ENCODE measurements around the gene SELENOH.
"Not testable (repeated sequence)": the region's sequence is repeated elsewhere in the genome, so short reads cannot be mapped to it uniquely, and the experiment has no call there.

The SELENOH gene, protein sequence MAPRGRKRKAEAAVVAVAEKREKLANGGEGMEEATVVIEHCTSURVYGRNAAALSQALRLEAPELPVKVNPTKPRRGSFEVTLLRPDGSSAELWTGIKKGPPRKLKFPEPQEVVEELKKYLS

DNA sequence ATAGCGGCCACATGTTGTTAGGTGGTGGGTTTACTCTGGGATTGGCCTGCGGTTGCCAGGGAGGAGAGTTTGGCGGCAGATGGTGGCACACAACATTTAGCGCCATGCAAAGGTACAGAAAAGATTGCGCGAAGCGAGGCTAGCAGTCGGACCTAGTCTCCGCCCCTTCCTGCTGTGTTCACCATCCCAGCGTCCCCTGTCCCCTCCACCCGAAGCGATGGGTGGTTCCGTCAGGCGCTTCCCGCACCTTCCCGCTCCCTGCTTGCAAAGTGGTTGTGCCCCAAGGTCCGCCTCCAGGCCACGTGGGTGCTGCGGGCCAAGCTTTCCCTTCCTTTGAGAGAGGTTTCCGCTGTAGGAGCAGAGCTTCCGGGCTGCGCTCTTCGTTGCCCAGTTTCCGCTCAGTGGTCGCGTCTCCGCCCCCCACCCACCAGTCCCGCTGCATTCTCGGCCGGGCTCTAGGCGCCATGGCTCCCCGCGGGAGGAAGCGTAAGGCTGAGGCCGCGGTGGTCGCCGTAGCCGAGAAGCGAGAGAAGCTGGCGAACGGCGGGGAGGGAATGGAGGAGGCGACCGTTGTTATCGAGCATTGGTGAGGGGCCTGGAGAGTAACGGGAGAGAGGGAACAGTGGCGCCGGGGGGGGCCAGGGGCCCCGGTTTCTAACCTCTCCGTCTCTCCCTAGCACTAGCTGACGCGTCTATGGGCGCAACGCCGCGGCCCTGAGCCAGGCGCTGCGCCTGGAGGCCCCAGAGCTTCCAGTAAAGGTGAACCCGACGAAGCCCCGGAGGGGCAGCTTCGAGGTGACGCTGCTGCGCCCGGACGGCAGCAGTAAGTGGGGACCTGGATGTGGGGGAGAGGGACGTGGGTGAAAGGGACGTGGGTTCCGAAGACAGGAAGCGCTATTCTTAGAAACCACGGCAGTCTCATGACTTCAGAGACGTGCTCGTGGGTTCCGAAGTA, at the start of gene SELENOH:
SELENOH (plus strand) TSS at position 360 of the 955 bp plus-strand sequence; CDS start at position 465, 105 bp downstream.
- peak; percentile 98 for DNase-seq

DNA sequence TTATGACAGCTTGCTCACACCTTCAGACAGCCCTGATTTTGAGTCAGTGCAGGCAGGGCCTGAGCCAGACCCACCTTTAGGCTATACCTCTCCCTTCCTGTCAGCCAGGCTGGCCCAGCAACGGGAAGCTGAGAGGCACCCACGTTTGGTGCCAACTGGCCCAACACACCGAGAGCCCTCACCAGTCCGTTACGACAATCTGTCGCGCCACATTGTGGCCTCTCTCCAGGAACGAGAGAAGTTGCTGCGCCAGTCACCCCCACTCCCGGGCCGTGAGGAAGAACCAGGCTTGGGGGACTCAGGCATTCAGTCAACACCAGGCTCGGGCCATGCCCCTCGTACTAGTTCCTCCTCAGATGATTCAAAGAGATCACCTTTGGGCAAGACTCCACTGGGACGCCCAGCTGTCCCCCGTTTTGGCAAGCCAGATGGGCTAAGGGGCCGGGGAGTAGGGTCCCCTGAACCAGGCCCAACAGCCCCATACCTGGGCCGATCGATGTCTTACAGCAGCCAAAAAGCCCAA, 42.4 kb upstream of the SELENOH start:
- no peak for DNase-seq

DNA sequence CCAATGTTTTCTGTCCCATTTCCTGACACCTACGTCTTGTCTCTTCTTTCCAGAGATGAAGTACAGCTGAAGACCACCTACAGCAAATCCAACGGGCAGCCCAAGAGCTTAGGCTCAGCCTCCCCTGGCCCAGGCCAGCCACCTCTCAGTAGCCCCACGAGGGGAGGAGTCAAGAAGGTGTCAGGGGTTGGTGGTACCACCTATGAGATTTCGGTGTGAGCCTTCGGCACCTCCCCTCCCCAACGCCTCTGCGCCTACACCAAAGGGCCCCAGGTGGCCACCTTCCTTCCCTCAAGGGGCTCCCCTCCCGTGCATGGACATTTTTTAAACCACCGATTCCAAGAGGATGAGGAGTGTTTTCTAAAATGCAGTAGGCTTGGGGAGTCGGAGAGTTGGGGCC, 41.5 kb upstream of the SELENOH start:
- DNase-seq, result no peak

DNA sequence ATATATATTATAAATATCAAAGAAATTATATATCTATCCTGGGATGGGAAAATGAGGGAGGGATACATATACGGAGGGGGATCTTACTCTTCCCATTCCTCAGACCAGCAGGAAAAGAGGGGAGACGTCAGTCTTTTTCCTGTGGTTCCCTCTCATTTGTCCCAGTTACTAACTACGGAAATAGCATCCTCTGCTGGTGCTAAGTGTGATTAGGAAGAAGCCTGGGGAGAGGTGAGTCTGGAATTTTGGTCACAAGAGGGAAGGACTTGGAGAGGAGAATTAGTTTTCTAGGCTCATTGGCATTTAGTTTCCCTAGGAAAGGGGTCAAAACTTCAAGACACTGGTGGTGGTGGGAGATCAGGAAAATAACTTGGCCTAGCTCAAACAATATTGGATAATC, 40.9 kb upstream of the SELENOH start:
- no peak for DNase-seq

DNA sequence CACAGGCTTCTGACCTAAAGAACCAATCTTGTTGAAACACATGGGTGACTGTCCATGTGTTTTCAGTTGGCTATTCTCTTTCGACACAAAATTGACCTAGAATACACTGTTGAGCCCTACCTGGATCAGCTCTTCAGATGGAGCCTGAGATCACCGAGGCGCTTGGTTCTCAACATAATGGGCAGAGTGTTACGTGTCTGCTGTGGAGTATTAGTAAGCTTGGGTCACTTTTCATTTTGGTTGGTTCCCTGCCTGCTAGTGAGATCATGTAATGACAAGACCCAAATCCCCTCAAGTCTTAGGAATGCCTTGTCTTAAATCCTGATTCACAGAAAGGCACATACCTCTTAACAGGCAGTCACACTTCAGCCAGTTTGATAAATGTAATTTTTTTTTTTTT, 38.0 kb upstream of the SELENOH start:
- no peak for DNase-seq

DNA sequence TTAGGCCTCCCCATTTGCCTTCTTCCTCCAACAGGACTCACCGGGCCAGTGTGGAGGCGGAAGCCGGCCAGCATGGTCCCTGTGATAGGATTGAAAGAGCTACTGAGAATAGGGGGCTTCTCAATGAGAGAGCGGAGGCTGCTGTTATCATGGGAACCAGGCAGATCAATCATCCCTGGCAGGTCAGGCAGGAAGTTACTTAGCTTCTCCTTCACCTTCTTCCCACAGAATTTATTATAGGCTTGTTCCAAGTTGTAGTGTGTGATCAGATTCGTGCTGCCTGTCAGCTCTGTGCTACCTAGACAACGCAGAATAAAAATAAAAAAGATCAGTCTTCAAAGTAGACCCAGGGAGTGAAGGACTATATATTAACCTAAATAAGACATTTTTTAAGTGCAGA, 36.4 kb upstream of the SELENOH start:
- no peak for DNase-seq

DNA sequence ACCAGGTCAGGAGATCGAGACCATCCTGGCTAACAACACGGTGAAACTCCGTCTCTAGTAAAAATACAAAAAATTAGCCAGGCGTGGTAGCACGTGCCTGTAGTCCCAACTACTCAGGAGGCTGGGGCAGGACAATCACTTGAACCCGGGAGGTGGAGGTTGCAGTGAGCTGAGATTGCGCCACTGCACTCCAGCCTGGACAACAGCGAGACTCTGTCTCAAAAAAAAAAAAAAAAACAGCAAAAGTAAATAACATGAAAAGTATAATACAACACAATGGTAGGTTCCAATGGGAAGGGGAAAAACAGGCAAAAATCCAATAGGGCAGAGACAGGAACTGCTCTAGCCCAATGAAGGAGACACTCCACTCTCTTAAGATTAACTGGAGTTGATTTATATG, 35.9 kb upstream of the SELENOH start:
- not testable (repeated sequence) for DNase-seq

DNA sequence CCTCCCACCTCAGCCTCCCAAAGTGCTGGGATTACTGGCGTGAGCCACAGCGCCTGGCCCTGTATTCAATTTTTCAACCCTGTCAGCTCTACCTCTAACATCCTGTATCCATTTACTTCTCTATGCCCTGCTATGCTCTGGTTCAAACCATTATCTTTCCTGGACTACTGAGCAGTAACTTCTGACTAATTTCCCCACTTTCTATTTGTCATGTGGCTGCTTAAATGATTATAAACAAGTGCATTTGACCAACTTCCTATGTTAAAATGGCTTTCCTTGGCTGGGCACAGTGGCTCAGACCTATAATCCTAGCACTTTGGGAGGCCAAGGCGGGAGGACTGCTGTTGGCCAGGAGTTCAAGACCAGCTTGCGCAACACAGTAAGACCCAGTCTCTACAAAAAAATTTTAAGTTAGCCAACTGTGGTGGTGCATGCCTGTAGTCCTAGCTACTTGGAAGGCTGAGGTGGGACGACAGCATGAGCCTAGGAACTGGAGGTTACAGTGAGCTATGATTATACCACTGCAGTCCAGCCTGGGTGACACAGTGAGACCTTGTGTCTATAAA, 31.4 kb upstream of the SELENOH start:
- peak; percentile 62 for DNase-seq

DNA sequence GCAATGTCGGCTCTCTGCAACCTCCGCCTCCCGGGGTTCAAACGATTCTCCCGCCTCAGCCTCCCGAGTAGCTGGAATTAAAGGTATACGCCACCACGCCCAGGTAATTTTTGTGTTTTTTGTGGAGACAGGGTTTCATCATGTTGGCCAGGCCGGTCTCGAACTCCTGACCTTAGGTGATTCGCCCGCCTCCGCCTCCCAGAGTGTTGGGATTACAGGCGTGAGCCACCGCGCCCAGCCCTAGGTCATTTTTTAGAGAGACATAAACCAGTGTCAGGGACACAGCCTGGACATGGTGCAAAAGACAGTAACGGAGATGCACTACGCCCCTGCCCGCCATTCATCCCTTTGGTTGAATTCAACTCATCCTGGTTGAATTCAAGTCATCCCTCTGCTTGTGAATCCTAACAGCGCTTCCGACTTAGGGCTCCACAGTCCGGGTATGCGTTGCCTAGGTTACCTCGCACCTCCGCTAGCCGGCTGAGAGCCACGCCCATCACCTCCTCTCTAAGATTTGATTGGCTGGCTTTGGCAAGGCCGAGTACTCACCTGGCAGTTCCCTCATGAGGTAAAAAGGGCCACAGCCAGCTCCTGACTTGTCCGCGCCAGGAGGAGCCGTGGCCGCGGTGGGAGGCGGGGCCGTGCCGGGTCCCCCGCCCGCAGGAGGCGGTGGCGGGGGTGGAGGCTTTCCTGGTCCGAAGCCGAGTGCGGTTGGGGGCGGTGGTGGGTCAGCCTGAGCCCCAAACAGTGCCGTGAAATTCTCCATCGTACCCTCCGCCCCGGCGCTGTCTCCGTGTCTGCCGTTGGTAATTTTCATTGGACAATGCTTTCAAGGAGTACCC, 29.7 kb upstream of the SELENOH start, which contains the start of gene MED19:
MED19 (minus strand) TSS at position 802 of the 842 bp plus-strand sequence; CDS start at position 766, 36 bp downstream.
- DNase-seq, result peak; percentile 85

DNA sequence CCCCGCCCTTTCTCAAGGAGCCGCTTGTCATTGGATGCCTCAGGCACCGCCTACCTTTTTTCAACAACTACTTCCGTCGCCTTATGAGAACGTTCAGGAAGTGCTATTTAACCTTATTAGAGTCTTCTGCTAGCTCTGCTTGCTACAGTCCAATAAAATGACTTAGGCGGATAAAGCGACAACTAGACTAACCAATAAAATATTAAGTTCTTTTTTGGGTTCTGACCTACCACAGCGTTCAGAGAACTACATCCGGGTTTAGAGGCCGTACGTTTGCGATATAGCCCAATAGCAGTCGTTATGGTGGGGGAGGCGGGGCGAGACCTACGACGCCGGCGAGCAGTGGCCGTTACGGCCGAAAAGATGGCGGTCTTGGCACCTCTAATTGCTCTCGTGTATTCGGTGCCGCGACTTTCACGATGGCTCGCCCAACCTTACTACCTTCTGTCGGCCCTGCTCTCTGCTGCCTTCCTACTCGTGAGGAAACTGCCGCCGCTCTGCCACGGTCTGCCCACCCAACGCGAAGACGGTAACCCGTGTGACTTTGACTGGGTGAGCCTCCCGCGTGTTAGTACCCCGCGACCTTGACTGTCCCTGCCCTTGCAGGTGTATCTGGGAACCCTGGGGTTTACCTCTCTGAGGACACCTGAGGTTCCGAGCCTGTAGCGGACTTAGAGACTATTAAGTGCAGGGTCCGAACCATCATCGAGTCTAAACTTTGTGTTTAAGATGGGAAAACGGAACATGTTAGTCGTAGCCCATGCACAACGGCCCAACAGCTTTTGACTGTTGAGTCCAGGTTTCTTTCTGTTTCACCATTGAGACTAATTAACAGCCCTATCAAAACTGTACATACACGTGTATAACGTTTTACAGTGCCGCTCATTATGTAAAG, 28.8 kb upstream of the SELENOH start, which contains the start of gene TMX2:
TMX2 (plus strand) TSS at position 338 of the 895 bp plus-strand sequence; CDS start at position 364, 26 bp downstream.
- peak; percentile 95 for DNase-seq

DNA sequence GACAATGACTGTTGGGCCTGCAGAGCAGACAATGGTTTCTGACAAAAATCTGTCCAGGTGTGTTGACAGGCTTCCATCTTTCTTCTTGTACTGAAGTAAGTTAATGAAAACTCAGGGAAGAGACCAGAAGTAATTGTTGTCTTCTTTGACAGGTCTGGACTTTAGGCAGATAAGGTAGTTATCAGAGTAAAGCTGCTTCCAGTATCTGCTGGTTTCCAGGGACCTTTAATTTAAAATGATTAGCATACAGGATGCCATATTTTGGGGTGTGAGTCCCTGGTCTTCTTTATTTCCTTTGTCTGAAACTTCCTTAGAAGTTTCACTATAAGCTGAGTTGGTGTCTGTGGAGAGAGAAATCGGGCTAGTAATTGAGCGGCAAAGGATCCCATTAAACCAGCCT, 27.5 kb upstream of the SELENOH start:
- DNase-seq, result no peak

DNA sequence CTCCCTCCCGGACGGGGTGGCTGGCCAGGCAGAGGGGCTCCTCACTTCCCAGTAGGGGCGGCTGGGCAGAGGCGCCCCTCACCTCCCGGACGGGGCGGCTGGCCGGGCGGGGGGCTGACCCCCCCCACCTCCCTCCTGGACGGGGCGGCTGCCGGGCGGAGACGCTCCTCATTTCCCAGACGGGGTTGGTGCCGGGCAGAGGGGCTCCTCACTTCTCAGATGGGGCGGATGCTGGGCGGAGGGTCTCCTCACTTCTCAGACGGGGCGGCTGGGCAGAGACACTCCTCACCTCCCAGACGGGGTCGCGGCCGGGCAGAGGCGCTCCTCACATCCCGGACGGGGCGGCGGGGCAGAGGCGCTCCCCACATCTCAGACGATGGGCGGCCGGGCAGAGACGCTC, 24.6 kb upstream of the SELENOH start:
- DNase-seq, result not testable (repeated sequence)

DNA sequence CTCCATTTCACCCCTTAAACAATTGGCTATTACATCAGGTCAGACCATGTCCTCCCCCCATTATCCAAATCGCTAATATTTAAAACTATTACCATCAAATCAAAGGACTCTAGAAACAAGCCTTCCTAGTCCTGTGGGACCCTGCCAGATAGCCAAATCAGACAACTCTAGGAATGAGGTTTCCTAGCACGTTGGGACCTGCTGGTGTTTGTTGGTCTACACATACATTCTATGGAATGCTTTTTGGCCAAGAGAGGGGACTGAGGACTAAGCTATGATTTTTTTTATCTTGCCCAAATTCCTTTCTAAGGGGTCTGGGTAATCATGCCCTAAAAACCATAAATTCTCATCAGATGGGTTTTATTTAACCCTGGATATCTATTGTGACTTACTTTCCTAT, 14.1 kb upstream of the SELENOH start:
- DNase-seq, result no peak

DNA sequence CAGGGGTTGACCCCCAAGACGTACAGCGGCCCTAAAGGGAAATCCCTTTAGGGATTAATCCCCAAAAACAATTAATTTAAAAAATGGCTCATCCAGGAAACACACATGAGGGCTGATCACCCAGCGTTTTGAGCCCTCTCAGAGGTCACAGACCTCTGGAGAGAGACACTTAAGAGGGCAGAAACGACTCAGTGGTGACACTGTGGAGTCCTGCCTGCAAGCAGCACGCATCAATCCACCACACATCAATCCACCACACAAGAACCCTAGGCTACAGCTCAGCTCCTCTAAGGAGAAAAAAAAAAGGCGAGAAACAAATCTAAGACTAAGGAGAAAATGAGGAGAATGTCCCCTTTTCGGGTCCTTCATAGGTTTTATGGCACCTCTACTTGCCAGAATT, 12.5 kb upstream of the SELENOH start:
- DNase-seq, result no peak

DNA sequence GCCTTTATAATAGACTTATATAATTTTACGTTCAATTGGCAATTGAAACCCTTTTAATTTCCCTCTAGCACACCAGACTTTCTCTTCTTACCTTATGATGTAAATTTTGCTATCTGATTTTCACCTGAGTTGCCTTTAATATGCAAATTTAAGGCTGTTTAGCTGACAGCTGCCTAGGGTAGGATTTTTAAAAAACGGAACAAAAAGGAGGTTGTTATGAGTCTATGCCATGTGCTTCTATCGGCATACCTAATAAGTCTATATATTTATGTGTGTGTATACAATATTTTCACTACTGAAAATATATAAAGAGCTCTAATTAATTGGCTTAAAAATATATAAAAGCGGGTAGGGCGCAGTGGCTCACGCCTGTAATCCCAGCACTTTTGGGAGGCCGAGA, 11.8 kb upstream of the SELENOH start:
- DNase-seq, result no peak

DNA sequence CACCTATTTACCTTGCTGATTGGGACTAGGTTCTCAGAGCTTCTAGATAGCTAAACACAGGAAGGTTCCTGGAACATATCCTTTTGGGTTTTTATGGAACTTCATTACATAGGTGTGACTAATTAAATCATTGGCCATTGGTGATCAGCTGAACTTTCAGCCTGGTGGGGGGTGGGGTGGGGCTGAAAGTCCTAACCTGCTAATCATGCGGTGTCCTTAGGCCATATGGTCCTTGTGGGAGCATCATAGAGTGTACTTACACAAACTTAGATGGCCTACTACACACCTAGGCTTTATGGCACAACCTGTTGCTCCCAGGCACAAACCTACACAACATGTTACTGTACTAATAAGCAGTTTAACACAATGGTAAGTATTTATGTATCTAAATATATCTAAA, 8.6 kb upstream of the SELENOH start:
- no peak for DNase-seq

DNA sequence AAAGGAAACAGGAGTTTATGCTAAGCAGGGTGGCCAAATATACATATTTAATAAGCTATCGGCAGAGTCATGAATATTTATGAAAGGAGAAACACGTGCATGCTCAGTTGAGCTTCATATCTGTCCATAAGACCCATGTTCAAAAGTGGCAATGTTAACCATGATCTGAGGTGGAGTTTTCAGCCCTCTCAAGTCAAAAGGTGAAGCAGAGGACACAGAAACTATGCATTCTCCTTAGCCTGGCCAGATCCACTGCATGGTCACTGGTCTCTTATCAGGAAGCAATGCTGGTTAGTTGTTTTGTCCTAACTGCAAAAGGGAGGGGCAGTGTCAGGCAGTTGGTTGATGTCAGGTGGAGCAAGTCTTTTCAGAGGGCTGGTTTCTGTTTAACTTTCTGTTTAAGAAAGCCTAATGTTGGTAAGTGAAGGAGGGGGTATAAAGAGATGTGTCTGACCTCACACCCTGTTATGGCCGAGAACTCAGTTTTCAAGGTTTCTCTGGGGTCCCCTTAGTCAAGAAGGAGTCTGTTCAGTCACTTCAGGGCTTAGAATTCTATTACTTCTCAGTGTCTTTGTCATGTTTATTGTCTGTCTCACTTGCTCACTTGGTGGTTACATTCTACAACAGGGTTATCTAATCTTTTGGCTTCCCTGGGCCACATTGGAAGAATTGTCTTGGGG, 5.5 kb upstream of the SELENOH start:
- DNase-seq, result no peak

DNA sequence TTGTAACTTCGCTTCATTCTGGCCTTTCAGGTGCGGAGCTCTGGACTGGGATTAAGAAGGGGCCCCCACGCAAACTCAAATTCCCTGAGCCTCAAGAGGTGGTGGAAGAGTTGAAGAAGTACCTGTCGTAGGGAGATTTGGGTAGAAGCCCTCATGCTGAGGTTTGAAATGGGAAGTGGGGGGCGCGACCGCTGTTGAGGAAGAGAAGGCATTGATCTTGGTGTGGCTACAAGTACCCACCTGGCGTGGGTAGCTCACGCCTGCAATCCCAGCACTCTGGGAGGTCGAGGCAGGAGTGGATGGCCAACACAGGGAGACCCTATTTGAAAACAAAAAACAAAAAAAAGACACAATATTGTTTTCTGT, 779 bp downstream of the SELENOH start:
- no peak for DNase-seq

DNA sequence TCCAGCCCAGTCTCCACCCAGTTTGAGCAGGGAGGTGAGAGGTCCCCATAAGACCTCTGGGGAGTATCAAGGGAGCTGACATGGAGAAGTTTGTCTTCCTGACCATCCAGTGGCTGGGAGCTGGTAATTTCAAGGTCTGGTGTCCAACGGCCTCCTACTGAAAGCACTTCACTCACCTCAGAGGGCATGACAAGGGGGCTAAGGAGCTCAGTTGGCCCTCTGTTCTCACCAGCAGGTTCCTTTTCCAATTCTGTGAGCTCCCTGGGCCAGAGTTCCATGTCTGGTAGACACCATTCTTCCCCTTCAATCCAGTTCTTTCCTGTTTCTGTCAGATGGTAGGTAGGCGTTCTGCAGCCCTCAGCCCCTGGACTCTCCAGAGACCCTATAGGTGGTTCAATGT, 3.1 kb downstream of the SELENOH start:
- DNase-seq, result no peak

DNA sequence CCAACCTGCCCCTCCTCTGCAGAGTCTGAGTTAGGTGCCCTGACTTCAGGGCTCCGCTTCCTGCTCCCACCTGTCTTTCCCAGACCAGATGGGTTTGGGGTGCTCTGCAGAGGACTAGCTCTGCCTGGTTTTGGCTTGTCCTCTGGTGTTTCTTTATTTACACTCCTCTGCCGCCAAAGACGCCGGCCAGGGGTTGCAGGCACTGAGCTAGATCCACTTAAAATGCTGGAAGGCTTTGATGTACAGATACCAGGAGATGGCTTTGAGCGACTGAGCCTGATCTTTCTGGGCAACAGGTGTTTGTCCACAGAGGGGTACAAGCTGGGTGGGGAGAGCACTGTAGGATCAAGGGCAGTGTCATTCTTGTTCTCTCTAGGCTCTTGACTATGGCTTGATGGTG, 3.9 kb downstream of the SELENOH start:
- DNase-seq, result no peak

DNA sequence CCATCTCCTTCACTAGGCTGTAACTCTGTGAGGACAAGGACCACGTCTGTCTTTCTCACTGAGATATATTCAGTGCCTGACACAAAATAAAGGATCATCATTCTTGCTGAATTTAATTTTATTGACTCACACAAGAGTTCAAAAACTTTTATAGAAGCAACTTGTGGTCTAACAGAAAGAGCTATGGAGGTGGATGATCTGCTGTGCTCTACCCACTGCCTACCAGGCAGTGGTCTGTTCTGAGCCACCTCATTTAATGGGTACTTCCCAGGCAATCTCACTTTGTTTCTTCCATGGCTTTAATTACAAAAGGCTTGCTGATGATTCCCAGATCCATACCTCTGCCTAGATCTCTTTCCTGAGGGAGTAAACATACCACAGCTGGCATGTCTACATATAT, 5.6 kb downstream of the SELENOH start:
- DNase-seq, result no peak

All from activated CD4-positive, alpha-beta T cell treated with anti-CD3 and anti-CD28 coated beads, Interleukin-2, Interleukin-6, amounts not matched to agents 100 ng/mL and 50 ng/mL, durations not matched to agents 16 hours and 8 hours (primary cell).